NK-92 treated with Interleukin-12 subunit alpha and Interleukin-12 subunit beta, amount 100 ng/mL, for 24 hours (cell line): Measurements from ENCODE around the gene EGR4.

Source experiments
- DNase-seq: peaks from one replicate; lab custom pipeline; 2025; lab: John Stamatoyannopoulos, UW

Gene EGR4

DNA sequence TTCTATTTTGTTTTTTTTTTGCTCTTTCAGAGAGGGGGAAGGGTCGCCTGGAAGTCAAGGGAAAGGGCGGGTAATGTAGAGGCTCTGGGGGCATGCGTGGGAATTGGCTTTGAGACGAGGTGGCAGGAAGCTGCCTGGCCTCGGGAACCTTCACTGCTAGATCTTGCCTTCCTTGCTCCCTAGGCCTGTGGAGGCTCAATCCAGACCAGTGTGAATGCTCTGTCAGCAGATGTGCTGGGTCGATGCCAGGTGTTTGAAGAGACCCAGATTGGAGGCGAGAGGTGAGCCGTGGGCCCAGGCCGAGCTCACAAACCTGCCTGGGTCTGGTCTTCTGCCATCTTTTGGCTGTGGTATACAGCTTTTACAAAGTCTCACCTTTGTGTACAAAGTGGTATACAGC, 43.7 kb downstream of the EGR4 start:
- DNase-seq = no peak

DNA sequence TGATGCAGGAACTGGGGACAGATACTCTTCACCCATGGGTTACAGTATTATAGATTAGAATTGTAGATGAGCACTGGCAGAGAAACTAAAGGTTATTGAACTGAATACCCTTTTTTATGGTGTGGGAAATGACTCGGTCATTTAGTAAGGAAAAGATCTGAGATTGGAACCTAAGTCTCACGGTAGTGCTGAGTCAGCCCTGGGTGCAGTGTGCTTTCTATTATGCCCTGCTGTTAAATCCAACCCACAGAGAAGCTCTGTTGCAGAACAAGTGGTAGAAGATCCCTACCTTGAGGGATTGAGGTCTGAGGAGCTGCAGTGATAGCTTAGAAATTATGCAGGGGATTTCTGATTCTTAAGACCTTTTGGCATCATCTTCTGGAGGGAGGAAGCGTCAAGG, 46.5 kb downstream of the EGR4 start:
- DNase-seq = no peak

DNA sequence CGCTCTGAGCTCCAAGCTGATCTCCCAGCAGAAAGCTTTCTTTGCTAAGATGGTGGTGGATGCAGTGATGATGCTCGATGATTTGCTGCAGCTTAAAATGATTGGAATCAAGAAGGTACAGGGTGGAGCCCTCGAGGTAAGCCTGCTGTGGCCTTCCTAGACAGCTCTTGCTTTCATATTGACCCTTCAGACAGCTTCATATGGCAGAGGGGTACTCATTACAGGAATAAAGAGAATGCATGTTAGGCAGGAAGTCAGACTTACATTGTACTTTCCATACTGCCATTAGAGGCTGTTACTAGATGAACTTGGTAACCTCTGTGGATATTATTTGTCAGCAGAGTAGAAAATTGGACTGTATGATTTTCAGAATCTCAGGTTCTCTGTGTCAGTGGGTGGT, 48.8 kb downstream of the EGR4 start:
- no peak for DNase-seq

- no peak for DNase-seq
Measured at GRCh38 chr2:73243884-73244570, 49.3 kb downstream of the EGR4 start.
